Body of pancreas (tissue), 4 donors: ENCODE measurements around the gene HOXA10.

Experiments
- CTCF ChIP-seq, 7 experiments: fragments of 450-650 bp in 4 of 7; fragments of 200-600 bp in 3 of 7; sonication (generic) in 3 of 7; IDR thresholded peaks; one replicate each; pipeline ENCODE4 v1.5.1; 2016 to 2019; ENCODE audit warnings: antibody characterized with exemption in 7 of 7
- POLR2A ChIP-seq, 3 donors: fragments of 450-650 bp; IDR thresholded peaks; one replicate each; pipeline ENCODE4 v1.6.1; 2016; ENCODE audit warnings: antibody characterized with exemption in 3 of 3, mild to moderate bottlenecking in 2 of 3

GRCh38 chr7:27189295-27189996, 15.3 kb upstream of the HOXA10 start:
- TF ChIP-seq CTCF (IDR thresholded peaks at IDR 0.05), result no peak
- no peak for TF ChIP-seq POLR2A (IDR thresholded peaks at IDR 0.05)
